Activated naive CD8-positive, alpha-beta T cell treated with anti-CD3 and anti-CD28 coated beads for 36 hours (primary cell): ENCODE measurements around the gene SYT13. TPM values are rescaled to one million over a fixed set of nuclear protein-coding genes. Genes with fewer than 3 reads are reported as not detected.
A peak's percentile ranks its signal among the peaks of the same experiment; 100 is the strongest.

Experiments used
- DNase-seq: peaks from one replicate; pipeline ENCODE4 v3.0.0; 2021
- H3K27ac Mint-ChIP-seq: one replicate; pipeline ENCODE4 v1.8.0; 2022; ENCODE audit warnings: mild to moderate bottlenecking, moderate library complexity, mixed read lengths
- H3K27me3 Mint-ChIP-seq: one replicate; pipeline ENCODE4 v1.8.0; 2022; ENCODE audit warnings: mild to moderate bottlenecking, mixed read lengths
- H3K36me3 Mint-ChIP-seq: one replicate; pipeline ENCODE4 v1.8.0; 2021; ENCODE audit warnings: mild to moderate bottlenecking, mixed read lengths
- H3K4me1 Mint-ChIP-seq: one replicate; pipeline ENCODE4 v1.8.0; 2021; ENCODE audit warnings: mixed read lengths
- H3K4me3 Mint-ChIP-seq: one replicate; pipeline ENCODE4 v1.8.0; 2022; ENCODE audit warnings: mild to moderate bottlenecking, moderate library complexity, mixed read lengths
- H3K9me3 Mint-ChIP-seq: one replicate; pipeline ENCODE4 v1.8.0; 2022; ENCODE audit warnings: mixed read lengths
- total RNA-seq, 2 experiments: library from RNA; stranded (reverse); gene quantifications; one replicate each; pipeline ENCODE4 v1.2.3, GENCODE V29; 2021

Gene SYT13
- total RNA-seq, 2 experiments from 2014 or later, result not detected

DNA sequence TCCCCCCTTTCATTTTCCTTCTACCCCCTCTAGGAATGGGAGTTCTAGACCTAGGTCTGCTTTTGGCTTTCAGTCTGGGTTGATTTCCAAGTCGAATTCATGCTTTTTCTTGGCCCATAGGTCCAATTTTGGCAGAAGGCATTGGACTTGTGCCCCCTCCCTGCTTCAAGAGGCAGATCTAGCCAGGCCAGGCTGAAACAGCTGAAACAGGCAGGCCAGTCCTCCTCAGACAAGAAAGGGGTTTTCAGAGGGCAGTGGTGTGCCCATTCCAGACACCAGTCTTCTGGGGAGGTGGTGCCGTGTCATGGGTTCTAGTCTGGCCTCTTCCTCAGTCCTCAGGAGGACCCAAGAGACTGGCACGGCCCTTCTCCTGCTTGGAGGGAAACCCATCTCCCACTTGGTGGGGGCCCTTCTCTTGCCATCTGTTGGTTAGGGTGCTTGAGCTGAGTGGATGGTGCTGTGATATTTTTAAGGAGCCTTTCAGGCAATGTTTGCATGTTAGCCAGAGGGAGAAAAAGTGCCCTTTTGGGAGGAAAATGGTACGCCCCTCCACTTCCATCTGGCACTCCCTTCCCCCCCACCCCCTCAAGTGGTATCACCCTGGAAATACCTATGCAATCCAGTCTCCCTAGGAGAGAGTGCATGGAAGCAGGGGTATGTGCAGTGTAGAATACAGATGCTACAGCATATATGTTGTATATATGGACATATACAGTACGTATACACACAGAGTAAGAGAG lies 53.6 kb downstream of the SYT13 start:
- peaks cover 5% of the 10 kb centered on the region for H3K27me3 Mint-ChIP-seq
- H3K27ac Mint-ChIP-seq, result no peak overlapping the region
- no peaks in the 10 kb centered on the region for H3K36me3 Mint-ChIP-seq
- no peak overlapping the region for H3K4me3 Mint-ChIP-seq
- no peaks in the 10 kb centered on the region for H3K9me3 Mint-ChIP-seq
- peaks cover 3% of the 10 kb centered on the region for H3K4me1 Mint-ChIP-seq
- no peak for DNase-seq

DNA sequence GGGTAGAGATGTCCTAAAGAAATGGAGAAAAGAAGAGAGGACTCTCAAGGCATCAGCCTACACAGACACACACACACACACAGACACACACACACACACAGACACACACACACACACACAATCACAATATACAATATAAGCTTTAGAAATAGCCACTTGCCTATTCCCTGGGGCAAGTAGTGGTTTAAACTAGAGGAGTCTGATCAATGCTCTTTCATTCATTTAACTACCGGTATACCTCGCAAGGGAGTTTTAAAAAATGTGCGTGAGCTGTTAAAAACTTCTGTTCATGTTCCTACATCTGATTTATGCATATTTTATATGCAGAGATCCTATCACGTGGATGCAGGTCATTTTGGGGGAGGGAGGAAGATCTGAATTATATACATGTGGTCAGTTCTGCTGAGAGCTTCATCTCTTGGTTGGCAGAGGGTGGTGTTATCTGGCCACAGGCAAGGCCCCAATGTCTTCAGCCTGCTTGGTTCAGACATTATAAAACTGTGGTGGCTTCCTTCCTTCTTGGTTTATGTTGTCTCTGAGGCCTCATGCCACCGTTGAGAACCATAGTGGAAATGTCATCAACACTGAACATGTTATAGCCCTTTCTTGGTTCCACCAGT lies 56.6 kb downstream of the SYT13 start:
- Mint-ChIP-seq H3K27ac (no peak overlapping the region), H3K36me3 (peaks cover 6% of the 10 kb centered on the region), H3K27me3 (no peaks in the 10 kb centered on the region), H3K4me1 (peaks cover 3% of the 10 kb centered on the region), H3K9me3 (no peaks in the 10 kb centered on the region), H3K4me3 (no peak overlapping the region)
- DNase-seq, result no peak

DNA sequence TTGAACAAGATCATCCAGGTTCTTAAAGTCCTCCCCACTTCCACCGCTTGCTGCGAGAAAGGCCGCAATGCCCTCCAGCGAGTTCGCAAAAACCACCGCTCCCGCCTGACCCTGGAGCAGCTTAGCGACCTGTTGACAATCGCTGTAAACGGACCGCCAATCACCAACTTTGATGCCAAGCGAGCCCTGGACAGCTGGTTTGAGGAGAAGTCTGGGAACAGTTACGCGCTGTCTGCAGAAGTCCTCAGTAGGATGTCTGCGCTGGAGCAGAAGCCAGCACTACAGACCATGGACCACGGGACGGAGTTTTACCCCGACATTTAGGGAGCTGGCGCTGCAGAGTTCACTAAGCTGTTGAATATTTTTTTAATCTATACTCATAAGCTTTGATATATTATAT lies 58.3 kb downstream of the SYT13 start:
- no peaks in the 10 kb centered on the region for H3K27me3 Mint-ChIP-seq
- H3K9me3 Mint-ChIP-seq, result no peaks in the 10 kb centered on the region
- no peak overlapping the region for H3K27ac Mint-ChIP-seq
- no peak for DNase-seq
- H3K36me3 Mint-ChIP-seq, result peaks cover 6% of the 10 kb centered on the region
- no peak overlapping the region for H3K4me3 Mint-ChIP-seq
- H3K4me1 Mint-ChIP-seq, result no peaks in the 10 kb centered on the region

DNA sequence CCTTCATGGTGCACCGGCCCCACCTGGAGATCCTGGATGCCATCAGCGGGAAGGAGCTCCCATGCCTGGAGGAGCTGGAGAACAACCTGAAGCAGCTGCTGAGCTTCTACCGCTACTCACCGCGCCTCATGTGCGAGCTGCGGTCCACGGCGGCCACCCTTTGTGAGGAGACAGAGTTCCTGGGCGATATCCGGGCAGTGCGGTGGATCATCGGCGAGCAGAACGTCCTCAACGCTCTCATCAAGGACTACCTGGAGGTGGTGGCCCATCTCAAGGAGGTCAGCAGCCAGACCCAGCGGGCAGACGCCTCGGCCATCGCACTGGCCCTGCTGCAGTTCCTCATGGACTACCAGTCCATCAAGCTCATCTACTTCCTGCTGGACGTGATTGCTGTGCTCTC lies 59.2 kb downstream of the SYT13 start:
- Mint-ChIP-seq H3K4me3 (no peak overlapping the region), H3K36me3 (peaks cover 6% of the 10 kb centered on the region), H3K4me1 (no peaks in the 10 kb centered on the region), H3K9me3 (no peaks in the 10 kb centered on the region), H3K27me3 (no peaks in the 10 kb centered on the region), H3K27ac (no peak overlapping the region)
- no peak for DNase-seq

DNA sequence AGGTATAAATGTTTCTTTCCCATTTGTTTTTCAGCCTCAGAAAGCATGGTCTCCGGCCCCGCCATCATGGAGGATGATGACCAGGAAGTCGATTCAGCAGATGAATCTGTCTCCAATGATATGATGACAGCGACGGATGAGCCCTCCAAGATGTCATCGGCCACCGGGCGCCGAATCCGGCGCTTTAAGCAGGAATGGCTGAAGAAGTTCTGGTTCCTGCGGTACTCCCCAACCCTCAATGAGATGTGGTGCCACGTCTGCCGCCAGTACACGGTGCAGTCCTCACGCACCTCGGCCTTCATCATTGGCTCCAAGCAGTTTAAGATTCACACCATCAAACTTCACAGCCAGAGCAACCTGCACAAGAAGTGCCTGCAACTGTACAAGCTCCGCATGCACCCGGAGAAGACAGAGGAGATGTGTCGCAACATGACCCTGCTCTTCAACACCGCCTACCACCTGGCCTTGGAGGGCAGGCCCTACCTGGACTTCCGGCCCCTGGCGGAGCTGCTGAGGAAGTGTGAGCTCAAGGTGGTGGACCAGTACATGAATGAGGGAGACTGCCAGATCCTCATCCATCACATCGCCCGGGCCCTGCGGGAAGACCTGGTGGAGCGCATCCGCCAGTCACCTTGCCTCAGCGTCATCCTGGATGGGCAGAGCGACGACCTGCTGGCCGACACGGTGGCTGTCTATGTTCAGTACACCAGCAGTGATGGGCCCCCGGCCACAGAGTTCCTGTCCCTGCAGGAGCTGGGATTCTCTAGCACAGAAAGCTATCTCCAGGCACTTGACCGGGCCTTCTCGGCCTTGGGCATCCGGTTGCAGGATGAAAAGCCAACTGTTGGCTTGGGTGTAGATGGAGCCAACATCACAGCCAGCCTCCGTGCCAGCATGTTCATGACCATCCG lies 59.9 kb downstream of the SYT13 start:
- Mint-ChIP-seq H3K9me3 (no peaks in the 10 kb centered on the region), H3K4me1 (no peaks in the 10 kb centered on the region), H3K27ac (no peak overlapping the region), H3K36me3 (peaks cover 6% of the 10 kb centered on the region), H3K27me3 (no peaks in the 10 kb centered on the region), H3K4me3 (no peak overlapping the region)
- DNase-seq, result no peak

DNA sequence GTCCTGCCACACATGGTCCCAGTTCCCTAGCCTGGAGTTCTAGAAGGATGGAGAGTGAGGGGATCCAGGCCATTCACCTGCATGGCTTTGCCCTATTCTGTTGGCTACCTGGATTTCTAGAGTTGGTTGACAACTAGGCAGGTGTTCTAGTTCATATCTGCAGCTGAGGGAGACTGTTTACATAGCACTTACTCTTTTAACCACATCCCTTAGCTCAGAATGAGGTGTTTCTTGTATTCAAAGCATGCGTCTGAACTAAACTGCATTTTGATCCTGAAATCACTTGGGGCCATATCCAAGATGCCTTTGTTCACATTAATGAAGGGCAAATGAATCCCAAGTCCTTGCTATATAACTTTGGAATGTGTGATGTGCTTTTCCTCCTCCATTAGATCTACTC lies 60.9 kb downstream of the SYT13 start:
- Mint-ChIP-seq H3K36me3 (peaks cover 6% of the 10 kb centered on the region), H3K27ac (no peak overlapping the region), H3K9me3 (no peaks in the 10 kb centered on the region), H3K4me1 (no peaks in the 10 kb centered on the region), H3K4me3 (no peak overlapping the region), H3K27me3 (no peaks in the 10 kb centered on the region)
- DNase-seq, result no peak

DNA sequence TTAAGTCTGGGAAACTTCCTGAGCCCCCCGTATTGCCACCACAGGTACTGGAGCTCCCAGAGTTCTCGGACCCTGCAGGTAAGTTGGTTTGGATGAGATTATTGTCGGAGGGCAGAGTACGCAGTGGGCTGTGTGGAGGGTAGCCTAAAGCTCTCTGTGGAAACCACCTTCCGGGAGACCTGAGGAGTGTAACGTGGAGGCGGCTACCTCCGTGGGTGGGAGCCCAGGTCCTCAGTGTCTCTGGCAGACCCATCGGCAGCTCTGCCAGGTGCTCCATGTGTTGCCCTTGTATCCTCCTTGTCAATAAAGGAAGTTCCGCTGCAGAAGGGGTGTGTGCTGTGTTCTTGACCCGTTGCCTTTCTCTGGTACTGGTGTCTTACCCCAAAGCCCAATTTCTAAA lies 61.4 kb downstream of the SYT13 start:
- Mint-ChIP-seq H3K9me3 (no peaks in the 10 kb centered on the region), H3K4me1 (no peaks in the 10 kb centered on the region), H3K36me3 (peaks cover 6% of the 10 kb centered on the region), H3K27me3 (no peaks in the 10 kb centered on the region), H3K4me3 (no peak overlapping the region), H3K27ac (no peak overlapping the region)
- no peak for DNase-seq

DNA sequence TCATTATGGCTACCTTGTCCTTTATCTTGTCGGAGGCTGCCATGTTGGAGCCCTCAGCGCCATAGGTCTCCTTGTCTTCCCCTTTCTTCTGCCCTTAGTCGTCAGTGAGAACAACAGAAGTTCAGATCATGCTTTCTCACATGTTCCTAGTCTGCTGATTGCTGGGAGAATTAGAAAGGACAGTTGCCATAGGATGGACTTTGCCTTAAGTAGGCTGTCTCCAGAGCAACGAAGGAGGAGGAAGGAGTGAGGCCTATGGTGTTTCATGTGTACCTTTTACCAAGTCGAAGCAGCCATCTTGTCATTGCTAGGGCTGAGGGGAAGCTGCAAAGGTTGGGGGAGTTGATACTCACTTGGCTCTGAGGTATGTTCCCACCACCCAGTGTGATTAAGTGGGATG lies 62.6 kb downstream of the SYT13 start:
- Mint-ChIP-seq H3K36me3 (peaks cover 6% of the 10 kb centered on the region), H3K27ac (no peak overlapping the region), H3K4me1 (no peaks in the 10 kb centered on the region), H3K4me3 (no peak overlapping the region), H3K27me3 (no peaks in the 10 kb centered on the region), H3K9me3 (no peaks in the 10 kb centered on the region)
- no peak for DNase-seq

DNA sequence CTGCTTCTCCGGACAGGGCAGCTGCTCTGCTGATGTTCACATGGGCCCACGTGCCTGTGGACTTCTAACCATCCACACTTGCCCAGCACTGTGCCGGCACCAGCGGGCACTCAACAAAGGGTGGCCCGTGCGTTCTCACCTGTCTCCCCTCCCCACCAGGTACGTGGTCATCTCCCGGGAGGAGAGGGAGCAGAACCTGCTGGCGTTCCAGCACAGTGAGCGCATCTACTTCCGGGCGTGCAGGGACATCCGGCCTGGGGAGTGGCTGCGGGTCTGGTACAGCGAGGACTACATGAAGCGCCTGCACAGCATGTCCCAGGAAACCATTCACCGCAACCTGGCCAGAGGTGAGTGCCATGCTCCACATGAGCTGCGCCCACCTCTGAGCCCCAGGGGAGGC lies 66.7 kb downstream of the SYT13 start:
- H3K4me3 Mint-ChIP-seq, result no peak overlapping the region
- no peak overlapping the region for H3K27ac Mint-ChIP-seq
- no peaks in the 10 kb centered on the region for H3K27me3 Mint-ChIP-seq
- peaks cover 4% of the 10 kb centered on the region for H3K4me1 Mint-ChIP-seq
- H3K36me3 Mint-ChIP-seq, result no peaks in the 10 kb centered on the region
- H3K9me3 Mint-ChIP-seq, result no peaks in the 10 kb centered on the region
- DNase-seq, result no peak

DNA sequence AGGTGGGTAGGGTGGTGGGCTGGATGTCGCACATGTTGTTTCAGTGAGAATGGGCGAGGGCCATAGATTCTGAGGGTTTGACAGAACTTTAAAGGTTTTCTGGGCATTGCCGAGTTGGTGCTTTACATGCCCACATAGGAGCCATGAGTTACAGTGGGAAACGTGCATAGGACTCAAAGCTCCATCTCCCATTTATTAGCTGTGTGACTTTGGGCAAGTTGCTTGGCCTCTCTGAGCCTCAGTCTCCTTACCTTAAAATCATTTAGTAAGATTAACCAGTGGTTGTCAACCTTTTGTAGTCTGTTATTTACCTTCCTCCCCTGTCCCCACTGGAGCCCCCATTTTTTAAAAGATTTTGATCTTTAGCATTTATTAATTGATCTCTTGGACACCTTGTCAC lies 67.4 kb downstream of the SYT13 start:
- DNase-seq, result no peak
- Mint-ChIP-seq H3K4me3 (no peak overlapping the region), H3K27me3 (no peaks in the 10 kb centered on the region), H3K27ac (no peak overlapping the region), H3K9me3 (no peaks in the 10 kb centered on the region), H3K36me3 (no peaks in the 10 kb centered on the region), H3K4me1 (peaks cover 4% of the 10 kb centered on the region)

DNA sequence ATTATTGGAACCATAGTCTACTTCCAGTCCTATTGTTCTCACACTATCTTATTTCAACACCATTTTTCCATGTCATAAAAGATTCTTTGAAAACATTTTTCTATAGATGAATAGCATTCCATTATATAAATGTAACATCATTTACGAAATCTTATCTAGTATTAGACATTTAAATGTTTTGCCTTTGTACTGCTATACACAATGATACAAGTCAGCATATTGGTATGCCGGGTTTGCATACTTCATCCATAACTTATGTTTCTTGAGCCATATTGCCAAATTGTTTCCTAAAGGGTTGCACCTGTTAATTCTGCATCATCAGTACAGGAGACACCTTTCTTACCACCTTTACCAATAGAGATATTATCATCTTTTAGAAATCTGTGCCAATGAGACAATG lies 68.2 kb downstream of the SYT13 start:
- DNase-seq, result no peak
- H3K4me1 Mint-ChIP-seq, result peaks cover 4% of the 10 kb centered on the region
- H3K36me3 Mint-ChIP-seq, result no peaks in the 10 kb centered on the region
- H3K27ac Mint-ChIP-seq, result no peak overlapping the region
- H3K4me3 Mint-ChIP-seq, result no peak overlapping the region
- H3K27me3 Mint-ChIP-seq, result no peaks in the 10 kb centered on the region
- H3K9me3 Mint-ChIP-seq, result no peaks in the 10 kb centered on the region

DNA sequence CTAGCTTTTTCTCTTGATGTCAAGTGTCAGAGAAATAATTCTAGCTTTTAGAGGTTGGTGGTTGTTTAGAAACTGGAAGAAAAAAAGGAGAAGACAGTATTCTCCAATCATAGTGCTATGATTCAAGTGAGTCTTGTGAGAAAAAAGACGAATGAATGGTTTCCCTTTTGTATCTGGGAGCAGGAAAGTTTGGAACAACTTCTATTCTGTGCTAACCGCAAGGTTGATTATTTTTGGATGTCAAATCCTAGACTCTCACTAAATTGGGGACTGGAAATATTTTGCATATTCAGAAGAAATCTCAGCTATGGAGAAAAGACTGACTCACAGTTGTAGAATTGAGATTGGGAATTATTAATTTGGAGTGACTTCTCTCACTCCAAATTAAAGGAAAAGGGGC lies 69.2 kb downstream of the SYT13 start:
- Mint-ChIP-seq H3K27ac (no peak overlapping the region), H3K9me3 (no peaks in the 10 kb centered on the region), H3K27me3 (no peaks in the 10 kb centered on the region), H3K36me3 (peaks cover 2% of the 10 kb centered on the region), H3K4me3 (no peak overlapping the region), H3K4me1 (peaks cover 4% of the 10 kb centered on the region)
- no peak for DNase-seq

DNA sequence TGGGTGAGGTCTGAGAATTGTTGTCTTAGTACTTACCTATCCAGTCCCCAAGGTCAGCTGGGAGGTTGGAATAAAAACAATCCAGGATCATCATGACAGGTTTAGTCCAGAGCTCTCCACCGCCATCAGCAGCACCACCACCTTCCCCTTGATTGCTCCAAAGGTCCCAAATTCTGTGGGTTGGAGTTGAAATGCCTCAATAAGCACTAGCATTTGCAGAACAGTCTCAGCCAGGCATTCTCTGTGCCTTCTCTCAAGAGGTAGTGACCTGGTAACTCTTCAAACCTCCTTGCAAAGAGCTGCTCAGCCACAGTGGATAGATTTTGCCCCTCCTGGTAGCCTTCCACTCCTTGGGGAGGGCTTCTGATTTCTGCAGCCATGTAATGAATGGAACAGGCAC lies 70.1 kb downstream of the SYT13 start:
- H3K27ac Mint-ChIP-seq, result no peak overlapping the region
- H3K9me3 Mint-ChIP-seq, result no peaks in the 10 kb centered on the region
- H3K27me3 Mint-ChIP-seq, result no peaks in the 10 kb centered on the region
- H3K4me3 Mint-ChIP-seq, result no peak overlapping the region
- peaks cover 3% of the 10 kb centered on the region for H3K36me3 Mint-ChIP-seq
- peaks cover 4% of the 10 kb centered on the region for H3K4me1 Mint-ChIP-seq
- DNase-seq, result no peak

DNA sequence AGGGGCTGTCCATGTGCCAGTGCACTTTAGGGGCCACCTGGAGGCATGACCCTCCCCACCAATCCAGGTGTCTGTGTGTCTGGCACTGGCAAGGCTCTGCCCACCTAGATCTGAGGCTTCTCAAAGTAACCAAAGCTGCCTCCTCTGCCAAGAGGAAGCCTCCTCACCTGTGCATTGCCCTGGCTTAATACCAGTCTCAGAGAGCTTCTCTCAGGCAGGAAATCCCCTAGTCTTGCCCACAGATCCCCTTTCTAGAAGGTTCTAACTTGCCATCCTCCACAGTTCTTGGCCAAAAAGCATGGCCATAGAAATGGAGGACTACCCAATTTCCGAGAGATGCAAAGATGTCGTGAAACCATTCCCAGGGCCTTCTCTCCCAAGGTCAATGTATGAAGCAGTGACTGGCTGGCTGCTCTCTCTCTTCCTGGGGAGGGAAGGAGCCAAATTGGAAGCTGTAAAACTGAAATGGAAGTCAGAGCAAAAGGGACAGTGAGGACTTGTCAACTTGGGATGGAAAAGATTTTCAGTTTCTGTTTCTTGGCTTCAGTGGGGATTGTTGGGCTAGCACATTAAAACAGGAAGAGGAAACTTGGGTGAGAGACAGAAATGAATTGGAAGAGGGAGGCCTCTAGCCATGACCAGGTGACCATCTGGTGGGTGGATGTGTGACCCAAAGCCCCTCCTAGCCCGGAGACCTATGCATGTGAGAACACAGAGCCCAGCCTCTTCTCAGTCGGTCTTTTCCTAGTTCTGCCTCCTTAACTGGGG lies 70.9 kb downstream of the SYT13 start:
- Mint-ChIP-seq H3K36me3 (peaks cover 3% of the 10 kb centered on the region), H3K27ac (peak overlapping the region; percentile 30), H3K4me3 (no peak overlapping the region), H3K4me1 (peaks cover 4% of the 10 kb centered on the region), H3K9me3 (no peaks in the 10 kb centered on the region), H3K27me3 (no peaks in the 10 kb centered on the region)
- DNase-seq, result no peak

DNA sequence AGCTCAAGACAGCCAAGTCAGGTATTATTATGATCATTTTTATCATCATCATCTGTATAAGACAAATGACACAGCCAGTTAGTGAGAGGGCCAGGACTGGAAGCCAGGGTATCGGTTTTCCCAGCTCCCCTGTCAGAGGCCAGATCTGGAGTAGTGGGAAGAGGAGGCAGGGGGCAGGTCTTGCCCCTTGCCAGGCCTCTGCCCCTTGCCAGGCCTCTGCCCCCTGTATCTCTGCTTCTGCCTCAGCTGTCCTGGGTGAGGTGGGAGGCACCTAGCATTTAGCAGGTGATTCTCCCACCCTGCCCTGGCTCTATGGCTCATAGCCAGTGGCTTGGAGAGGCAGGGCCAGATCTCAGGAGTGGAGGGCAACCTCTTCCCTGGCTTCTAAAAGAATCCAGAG lies 72.4 kb downstream of the SYT13 start:
- Mint-ChIP-seq H3K4me3 (no peak overlapping the region), H3K27ac (no peak overlapping the region), H3K36me3 (peaks cover 3% of the 10 kb centered on the region), H3K4me1 (peaks cover 4% of the 10 kb centered on the region), H3K27me3 (no peaks in the 10 kb centered on the region), H3K9me3 (no peaks in the 10 kb centered on the region)
- DNase-seq, result no peak
